ENCODE measurements around the gene MB21D2.

The MB21D2 gene

DNA sequence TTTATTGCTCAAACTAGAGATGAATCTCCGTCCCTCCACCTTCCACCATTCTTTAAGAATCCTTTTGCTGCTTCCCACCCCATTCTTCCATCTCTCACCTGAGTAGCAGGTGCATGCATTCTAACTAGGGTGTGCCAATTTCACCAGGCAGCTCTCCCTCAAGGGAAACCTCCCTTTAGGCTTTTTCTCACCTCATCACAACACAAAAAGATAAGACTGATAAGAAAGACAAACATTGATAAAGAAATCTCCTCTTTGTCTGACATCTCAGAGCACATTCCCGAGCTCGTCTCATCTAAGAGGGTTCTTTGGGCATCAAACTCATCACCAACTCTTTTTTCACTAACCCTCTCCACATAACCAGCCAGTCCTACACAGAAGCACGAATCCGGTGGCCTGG, 23.0 kb downstream of the MB21D2 start:
- no peaks in the 10 kb centered on the region for H3K9me2 ChIP-seq (ENCODE audit: low read depth, low read length)
- H3K27ac ChIP-seq (ENCODE audit: low read depth, low read length, poor library complexity, severe bottlenecking): no peak overlapping the region

DNA sequence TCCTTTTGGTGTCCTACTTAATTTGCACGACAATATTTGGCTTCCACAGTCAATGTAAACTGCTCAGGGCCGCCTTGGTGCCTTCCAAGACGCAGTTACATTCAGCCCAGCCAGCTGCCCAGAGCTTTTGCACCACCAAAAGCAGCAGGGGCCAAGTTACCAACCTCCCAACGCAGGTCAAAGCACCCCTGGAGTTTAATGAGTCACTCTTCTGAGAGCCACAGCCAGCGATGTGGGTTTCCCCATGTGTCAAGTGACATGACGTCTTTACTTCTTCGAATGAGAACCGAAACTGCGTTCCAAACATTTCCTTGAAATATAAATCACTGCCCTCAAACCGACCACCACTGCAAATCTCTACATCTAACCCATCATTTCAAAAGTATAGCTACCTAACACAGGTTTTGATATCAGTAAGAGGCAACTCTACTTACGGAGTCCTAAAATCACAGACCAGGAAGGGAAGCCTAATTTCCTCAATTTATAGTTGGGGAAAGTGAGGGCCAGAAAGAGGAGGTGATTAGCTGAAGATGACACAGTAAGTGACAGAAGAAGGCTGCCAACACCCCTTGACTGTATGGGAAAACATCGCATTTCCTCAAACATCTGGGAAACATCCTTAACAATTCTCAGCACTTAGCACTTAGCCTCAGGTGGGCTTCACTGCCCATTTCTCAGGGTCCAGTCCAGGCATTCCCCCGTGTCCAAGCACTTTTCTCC, 24.5 kb downstream of the MB21D2 start:
- Histone ChIP-seq H2AFZ (ENCODE audit: low read length) (no peak overlapping the region), H3K9ac (ENCODE audit: low read length) (no peak overlapping the region), H3K4me2 (ENCODE audit: low read length) (no peak overlapping the region), H3F3A (ENCODE audit: insufficient read depth, low read length) (no peaks in the 10 kb centered on the region), H3K9me3 (ENCODE audit: low read length) (no peaks in the 10 kb centered on the region), H3K79me2 (ENCODE audit: insufficient read depth, low read length) (no peaks in the 10 kb centered on the region), H3K4me3 (ENCODE audit: low read depth, low read length, poor library complexity, severe bottlenecking) (no peak overlapping the region), H3K4me1 (ENCODE audit: insufficient read depth, low read length, severe bottlenecking) (no peaks in the 10 kb centered on the region), H3K27ac (ENCODE audit: low read depth, low read length, poor library complexity, severe bottlenecking) (no peak overlapping the region), H3K9me2 (ENCODE audit: low read depth, low read length) (no peaks in the 10 kb centered on the region), H3K36me3 (ENCODE audit: insufficient read depth, low read length) (no peaks in the 10 kb centered on the region), H4K20me1 (ENCODE audit: insufficient read depth, low read length) (no peaks in the 10 kb centered on the region), H3K27me3 (ENCODE audit: insufficient read depth, low read length) (no peaks in the 10 kb centered on the region)
- TF ChIP-seq, protein P1, sequence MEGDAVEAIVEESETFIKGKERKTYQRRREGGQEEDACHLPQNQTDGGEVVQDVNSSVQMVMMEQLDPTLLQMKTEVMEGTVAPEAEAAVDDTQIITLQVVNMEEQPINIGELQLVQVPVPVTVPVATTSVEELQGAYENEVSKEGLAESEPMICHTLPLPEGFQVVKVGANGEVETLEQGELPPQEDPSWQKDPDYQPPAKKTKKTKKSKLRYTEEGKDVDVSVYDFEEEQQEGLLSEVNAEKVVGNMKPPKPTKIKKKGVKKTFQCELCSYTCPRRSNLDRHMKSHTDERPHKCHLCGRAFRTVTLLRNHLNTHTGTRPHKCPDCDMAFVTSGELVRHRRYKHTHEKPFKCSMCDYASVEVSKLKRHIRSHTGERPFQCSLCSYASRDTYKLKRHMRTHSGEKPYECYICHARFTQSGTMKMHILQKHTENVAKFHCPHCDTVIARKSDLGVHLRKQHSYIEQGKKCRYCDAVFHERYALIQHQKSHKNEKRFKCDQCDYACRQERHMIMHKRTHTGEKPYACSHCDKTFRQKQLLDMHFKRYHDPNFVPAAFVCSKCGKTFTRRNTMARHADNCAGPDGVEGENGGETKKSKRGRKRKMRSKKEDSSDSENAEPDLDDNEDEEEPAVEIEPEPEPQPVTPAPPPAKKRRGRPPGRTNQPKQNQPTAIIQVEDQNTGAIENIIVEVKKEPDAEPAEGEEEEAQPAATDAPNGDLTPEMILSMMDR (IDR thresholded peaks at IDR 0.05; ENCODE audit: low read length): no peak
- no peak for TF ChIP-seq EZH2 (IDR thresholded peaks at IDR 0.05; ENCODE audit: borderline replicate concordance, low read length)

More for the DNA sequence above, 23.0 kb downstream of the MB21D2 start:
- Histone ChIP-seq H3K4me3 (ENCODE audit: low read depth, low read length, poor library complexity, severe bottlenecking) (no peak overlapping the region), H3K79me2 (ENCODE audit: insufficient read depth, low read length) (no peaks in the 10 kb centered on the region), H2AFZ (ENCODE audit: low read length) (no peak overlapping the region), H3K9ac (ENCODE audit: low read length) (no peak overlapping the region), H3K9me3 (ENCODE audit: low read length) (no peaks in the 10 kb centered on the region), H3K4me2 (ENCODE audit: low read length) (no peak overlapping the region), H3K4me1 (ENCODE audit: insufficient read depth, low read length, severe bottlenecking) (no peaks in the 10 kb centered on the region), H3F3A (ENCODE audit: insufficient read depth, low read length) (no peaks in the 10 kb centered on the region), H3K36me3 (ENCODE audit: insufficient read depth, low read length) (no peaks in the 10 kb centered on the region), H3K27me3 (ENCODE audit: insufficient read depth, low read length) (no peaks in the 10 kb centered on the region), H4K20me1 (ENCODE audit: insufficient read depth, low read length) (no peaks in the 10 kb centered on the region)
- TF ChIP-seq EZH2 (IDR thresholded peaks at IDR 0.05; ENCODE audit: borderline replicate concordance, low read length): no peak
- TF ChIP-seq, protein P1 (IDR thresholded peaks at IDR 0.05; ENCODE audit: low read length): no peak

GRCh38 chr3:192890347-192891335, 27.0 kb downstream of the MB21D2 start:
- no peak overlapping the region for H3K4me2 ChIP-seq (ENCODE audit: low read length)
- no peaks in the 10 kb centered on the region for H3K36me3 ChIP-seq (ENCODE audit: insufficient read depth, low read length)
- no peak overlapping the region for H3K27ac ChIP-seq (ENCODE audit: low read depth, low read length, poor library complexity, severe bottlenecking)
- H3K79me2 ChIP-seq (ENCODE audit: insufficient read depth, low read length): no peaks in the 10 kb centered on the region
- H3F3A ChIP-seq (ENCODE audit: insufficient read depth, low read length): no peaks in the 10 kb centered on the region
- H4K20me1 ChIP-seq (ENCODE audit: insufficient read depth, low read length): no peaks in the 10 kb centered on the region
- no peak overlapping the region for H3K9ac ChIP-seq (ENCODE audit: low read length)
- H3K4me1 ChIP-seq (ENCODE audit: insufficient read depth, low read length, severe bottlenecking): no peaks in the 10 kb centered on the region
- no peaks in the 10 kb centered on the region for H3K9me3 ChIP-seq (ENCODE audit: low read length)
- no peaks in the 10 kb centered on the region for H3K9me2 ChIP-seq (ENCODE audit: low read depth, low read length)
- no peak overlapping the region for H2AFZ ChIP-seq (ENCODE audit: low read length)
- H3K4me3 ChIP-seq (ENCODE audit: low read depth, low read length, poor library complexity, severe bottlenecking): no peak overlapping the region
- no peaks in the 10 kb centered on the region for H3K27me3 ChIP-seq (ENCODE audit: insufficient read depth, low read length)
- no peak for TF ChIP-seq EZH2 (IDR thresholded peaks at IDR 0.05; ENCODE audit: borderline replicate concordance, low read length)
- TF ChIP-seq, protein P1 (IDR thresholded peaks at IDR 0.05; ENCODE audit: low read length): no peak

All from OCI-LY1 (cell line).